Fibroblast of lung (primary cell): ENCODE results near the gene STK35. TPM values are rescaled to one million over a fixed set of nuclear protein-coding genes. Genes with fewer than 3 reads are reported as not detected.

Experiments used
- DNase-seq, 2 donors: peaks; one replicate each; pipeline versions ENCODE4 v3.0.0 to v3.0.0-alpha.2; 2010; ENCODE audit warnings: low read depth in 2 of 2
- H2AFZ ChIP-seq: 2 replicates; pipeline ENCODE4 v1.5.1; 2012; ENCODE audit warnings: low read length, control low read depth, inconsistent platforms
- H3K27ac ChIP-seq: 2 replicates; pipeline ENCODE4 v1.5.1; 2011; ENCODE audit warnings: low read length, control low read depth; ENCODE audit not compliant: insufficient read depth
- H3K27me3 ChIP-seq: 2 replicates; pipeline ENCODE4 v1.5.1; 2011; ENCODE audit warnings: mild to moderate bottlenecking, low read length; ENCODE audit not compliant: control insufficient read depth, insufficient read depth
- H3K36me3 ChIP-seq: 2 replicates; pipeline ENCODE4 v1.5.1; 2011; ENCODE audit warnings: low read length; ENCODE audit not compliant: control insufficient read depth, insufficient read depth
- H3K4me1 ChIP-seq: 2 replicates; pipeline ENCODE4 v1.5.1; 2011; ENCODE audit warnings: low read length; ENCODE audit not compliant: control insufficient read depth, insufficient read depth; ENCODE audit errors: extremely low read depth
- H3K4me2 ChIP-seq: 2 replicates; pipeline ENCODE4 v1.5.1; 2011; ENCODE audit warnings: low read length, control low read depth; ENCODE audit not compliant: insufficient read depth; ENCODE audit errors: extremely low read depth
- H3K4me3 ChIP-seq, 4 experiments: fragments of 200-600 bp in 1 of 4; sonication (generic) in 1 of 4; replicated peaks in 1 of 4; 2 replicates each; pipeline ENCODE4 v1.5.1; 2011 to 2016; ENCODE audit warnings: low read length in 4 of 4, low read depth in 3 of 4, mild to moderate bottlenecking in 3 of 4, control low read depth in 2 of 4, inconsistent platforms in 1 of 4, mixed read lengths in 1 of 4; ENCODE audit not compliant: insufficient read depth in 1 of 4; ENCODE audit errors: control extremely low read depth in 1 of 4
- H3K79me2 ChIP-seq: 2 replicates; pipeline ENCODE4 v1.5.1; 2012; ENCODE audit warnings: mild to moderate bottlenecking, low read length, inconsistent platforms; ENCODE audit not compliant: control insufficient read depth, insufficient read depth
- H3K9ac ChIP-seq: 2 replicates; pipeline ENCODE4 v1.5.1; 2011; ENCODE audit warnings: mild to moderate bottlenecking, low read length, control low read depth; ENCODE audit not compliant: insufficient read depth
- H3K9me3 ChIP-seq: 2 replicates; pipeline ENCODE4 v1.5.1; 2012; ENCODE audit warnings: low read depth, low read length; ENCODE audit not compliant: control insufficient read depth, insufficient read depth
- H4K20me1 ChIP-seq: 2 replicates; pipeline ENCODE4 v1.5.1; 2011; ENCODE audit warnings: low read length; ENCODE audit not compliant: control insufficient read depth, insufficient read depth; ENCODE audit errors: extremely low read depth
- EZH2 ChIP-seq: IDR thresholded peaks from 2 replicates; pipeline ENCODE4 v1.5.1; 2012; ENCODE audit warnings: low read length, control low read depth, mild to moderate bottlenecking; ENCODE audit errors: missing control alignments
- polyA plus RNA-seq, 2 donors: library from polyadenylated mRNA; depleted of rRNA in 1 of 2; stranded (reverse) in 1 of 2; unstranded in 1 of 2; fragments of >200 nt; gene quantifications; 2 replicates each; pipeline ENCODE4 v1.2.1, GENCODE V29; 2011 to 2012; ENCODE audit warnings: missing spikeins in 1 of 2
- total RNA-seq: library from RNA; depleted of rRNA; stranded (reverse); fragments of >200 nt; gene quantifications from 2 replicates; pipeline ENCODE4 v1.2.1, GENCODE V29; 2014
- TF ChIP-seq, protein P1 (sequence below), 2 donors: IDR thresholded peaks in 1 of 2; conservative IDR thresholded peaks in 1 of 2; 1 replicate in 1 of 2; 2 replicates in 1 of 2; pipeline ENCODE4 v1.5.1; 2011 to 2012; ENCODE audit warnings: low read length in 2 of 2, control low read depth in 1 of 2, inconsistent platforms in 1 of 2, low read depth in 1 of 2, mild to moderate bottlenecking in 1 of 2

STK35 gene
- total and polyA plus RNA-seq, 2 donors (not counting 1 experiment from before 2014, with no cell fraction given), result 8.5 to 14.4 TPM

DNA sequence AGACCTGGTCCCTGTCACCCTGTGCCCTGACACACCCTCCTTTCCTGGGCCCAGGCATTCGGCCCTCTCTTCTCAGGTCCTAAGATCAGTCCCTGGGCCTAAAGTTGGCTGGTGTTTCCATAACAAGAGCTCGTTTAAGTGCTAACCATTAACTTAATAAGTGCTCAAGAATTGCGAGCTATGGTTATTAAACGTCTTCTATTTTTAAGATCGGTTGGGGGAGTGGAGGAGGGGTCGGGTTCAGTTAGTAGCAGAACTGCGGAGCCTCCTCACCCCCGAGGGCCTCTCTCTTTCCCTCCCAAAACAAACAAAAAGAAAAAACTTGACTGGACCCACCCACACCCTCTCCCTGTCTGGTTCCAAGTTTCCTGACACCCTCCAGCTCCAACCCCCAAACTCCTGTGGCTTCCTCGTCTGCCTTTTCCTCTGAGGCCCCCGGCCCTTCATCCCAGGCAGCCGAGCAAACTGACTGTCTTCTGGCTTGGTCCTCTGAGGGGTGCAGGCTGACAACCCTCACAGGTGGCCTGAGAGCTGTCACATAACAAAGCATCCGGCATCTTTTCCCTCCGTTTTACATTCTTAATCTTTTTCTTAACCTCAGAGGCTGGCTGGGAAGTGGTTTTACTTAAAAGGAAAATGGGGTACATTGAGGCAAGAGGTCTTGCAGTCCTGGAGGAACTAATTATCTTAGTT, 2.0 kb downstream of the STK35 start:
- peak overlapping the region; percentile 99 for H3K4me2 ChIP-seq
- H2AFZ ChIP-seq, result peak overlapping the region; percentile 71
- no peaks in the 10 kb centered on the region for H3K27me3 ChIP-seq
- H3K4me3 ChIP-seq, result peak overlapping the region; percentile 80 to 95 (median 89)
- H3K27ac ChIP-seq, result peak overlapping the region; percentile 99
- peaks cover 2% of the 10 kb centered on the region for H3K4me1 ChIP-seq
- TF ChIP-seq EZH2, result no peak
- TF ChIP-seq, protein P1, sequence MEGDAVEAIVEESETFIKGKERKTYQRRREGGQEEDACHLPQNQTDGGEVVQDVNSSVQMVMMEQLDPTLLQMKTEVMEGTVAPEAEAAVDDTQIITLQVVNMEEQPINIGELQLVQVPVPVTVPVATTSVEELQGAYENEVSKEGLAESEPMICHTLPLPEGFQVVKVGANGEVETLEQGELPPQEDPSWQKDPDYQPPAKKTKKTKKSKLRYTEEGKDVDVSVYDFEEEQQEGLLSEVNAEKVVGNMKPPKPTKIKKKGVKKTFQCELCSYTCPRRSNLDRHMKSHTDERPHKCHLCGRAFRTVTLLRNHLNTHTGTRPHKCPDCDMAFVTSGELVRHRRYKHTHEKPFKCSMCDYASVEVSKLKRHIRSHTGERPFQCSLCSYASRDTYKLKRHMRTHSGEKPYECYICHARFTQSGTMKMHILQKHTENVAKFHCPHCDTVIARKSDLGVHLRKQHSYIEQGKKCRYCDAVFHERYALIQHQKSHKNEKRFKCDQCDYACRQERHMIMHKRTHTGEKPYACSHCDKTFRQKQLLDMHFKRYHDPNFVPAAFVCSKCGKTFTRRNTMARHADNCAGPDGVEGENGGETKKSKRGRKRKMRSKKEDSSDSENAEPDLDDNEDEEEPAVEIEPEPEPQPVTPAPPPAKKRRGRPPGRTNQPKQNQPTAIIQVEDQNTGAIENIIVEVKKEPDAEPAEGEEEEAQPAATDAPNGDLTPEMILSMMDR (conservative IDR thresholded peaks at IDR 0.05 in 1 of 2, IDR thresholded peaks at IDR 0.05 in 1 of 2; ENCODE audit: low read depth in 1 of 2, low read length in 2 of 2), result no peak
- H4K20me1 ChIP-seq, result no peaks in the 10 kb centered on the region
- H3K36me3 ChIP-seq, result no peaks in the 10 kb centered on the region
- no peaks in the 10 kb centered on the region for H3K9me3 ChIP-seq
- DNase-seq, result peak; percentile 10 to 15
- H3K79me2 ChIP-seq, result peaks cover 51% of the 10 kb centered on the region
- H3K9ac ChIP-seq, result peak overlapping the region; percentile 100

DNA sequence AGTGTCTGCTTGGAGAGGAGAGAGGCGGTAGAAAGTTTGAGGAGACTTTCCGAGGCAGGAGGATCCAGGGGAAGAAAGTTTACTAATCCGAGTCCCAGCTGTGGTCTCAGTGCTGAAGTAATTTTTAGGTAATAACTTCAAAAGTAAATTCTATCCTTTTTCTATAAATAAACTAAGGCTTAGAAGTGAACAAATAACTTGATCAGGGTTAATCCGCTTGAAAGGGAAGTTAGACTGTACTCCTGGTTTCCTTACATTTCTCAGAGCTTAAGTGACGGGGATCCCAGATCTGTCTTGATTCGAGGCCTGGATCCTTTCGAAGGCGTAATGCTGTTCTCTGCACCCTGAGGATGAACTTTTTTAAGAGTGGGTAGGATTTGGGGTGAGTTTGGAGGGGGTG, 2.6 kb downstream of the STK35 start:
- no peaks in the 10 kb centered on the region for H3K27me3 ChIP-seq
- no peaks in the 10 kb centered on the region for H3K36me3 ChIP-seq
- TF ChIP-seq EZH2, result no peak
- TF ChIP-seq, protein P1 (conservative IDR thresholded peaks at IDR 0.05 in 1 of 2, IDR thresholded peaks at IDR 0.05 in 1 of 2; ENCODE audit: low read depth in 1 of 2, low read length in 2 of 2), result no peak
- H3K4me3 ChIP-seq, result peak overlapping the region; percentile 80 to 95 (median 89)
- peak overlapping the region; percentile 25 for H3K27ac ChIP-seq
- H3K4me1 ChIP-seq, result peaks cover 6% of the 10 kb centered on the region
- H4K20me1 ChIP-seq, result no peaks in the 10 kb centered on the region
- H3K79me2 ChIP-seq, result peaks cover 53% of the 10 kb centered on the region
- no peak for DNase-seq
- no peak overlapping the region for H3K9ac ChIP-seq
- H3K4me2 ChIP-seq, result peak overlapping the region; percentile 99
- H3K9me3 ChIP-seq, result no peaks in the 10 kb centered on the region
- H2AFZ ChIP-seq, result no peak overlapping the region

DNA sequence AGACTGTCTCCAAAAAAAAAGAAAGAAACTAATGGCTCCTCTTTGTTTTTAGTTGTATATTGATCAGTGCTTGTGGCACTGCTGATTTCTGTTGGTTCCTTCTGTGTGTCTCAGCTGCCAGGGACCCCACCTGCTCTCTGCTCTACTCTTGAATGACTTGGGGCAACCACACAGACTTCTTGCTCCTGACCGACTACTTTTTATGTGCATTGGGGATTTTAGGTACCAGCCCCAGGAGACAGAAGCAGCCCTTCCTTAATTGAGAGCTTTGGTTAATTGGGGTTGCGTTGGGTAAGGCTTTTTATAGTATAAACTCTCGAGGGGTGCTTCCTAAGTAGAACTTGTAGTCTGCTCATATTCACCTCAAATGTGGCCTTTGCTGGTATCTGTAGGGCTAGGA, 6.9 kb downstream of the STK35 start:
- no peak overlapping the region for H3K4me2 ChIP-seq
- no peak for DNase-seq
- no peaks in the 10 kb centered on the region for H3K9me3 ChIP-seq
- H3K4me1 ChIP-seq, result peaks cover 10% of the 10 kb centered on the region
- H3K27ac ChIP-seq, result peak overlapping the region; percentile 18
- H3K4me3 ChIP-seq, result no peak overlapping the region
- H3K79me2 ChIP-seq, result peaks cover 84% of the 10 kb centered on the region
- H4K20me1 ChIP-seq, result no peaks in the 10 kb centered on the region
- TF ChIP-seq EZH2, result no peak
- TF ChIP-seq, protein P1 (conservative IDR thresholded peaks at IDR 0.05 in 1 of 2, IDR thresholded peaks at IDR 0.05 in 1 of 2; ENCODE audit: low read depth in 1 of 2, low read length in 2 of 2), result no peak
- H3K36me3 ChIP-seq, result no peaks in the 10 kb centered on the region
- H3K9ac ChIP-seq, result no peak overlapping the region
- H2AFZ ChIP-seq, result no peak overlapping the region
- no peaks in the 10 kb centered on the region for H3K27me3 ChIP-seq
